HEK293T (cell line): ENCODE data around the gene KIAA0513.

ENCODE experiments used
- CTBP1 ChIP-seq: fragments of 450-650 bp; IDR thresholded peaks from 2 replicates; pipeline ENCODE4 v1.6.1; 2016; ENCODE audit warnings: borderline replicate concordance
- SUZ12 ChIP-seq: fragments of 450-650 bp; IDR thresholded peaks from 2 replicates; pipeline ENCODE4 v1.6.1; 2016; ENCODE audit warnings: mild to moderate bottlenecking
- ZNF384 ChIP-seq: fragments of 450-650 bp; IDR thresholded peaks from 2 replicates; pipeline ENCODE4 v1.6.1; 2016

- no peak for TF ChIP-seq CTBP1
- no peak for TF ChIP-seq SUZ12
- TF ChIP-seq ZNF384, result no peak
Observed at GRCh38 chr16:85125570-85126393, 98.2 kb downstream of the KIAA0513 start.
